Endodermal cell (in vitro differentiated cells): ENCODE measurements around the gene DNASE1L3. TPM values are rescaled to one million over a fixed set of nuclear protein-coding genes. Genes with fewer than 3 reads are reported as not detected.

ENCODE experiments used
- DNase-seq: peaks from one replicate; pipeline ENCODE4 v3.0.0-alpha.2; 2017
- H3K27ac ChIP-seq: 2 replicates; pipeline ENCODE4 v1.5.1; 2013; ENCODE audit warnings: mild to moderate bottlenecking, low read depth, low read length, moderate library complexity
- H3K27me3 ChIP-seq: 2 replicates; pipeline ENCODE4 v1.6.1; 2013; ENCODE audit warnings: mild to moderate bottlenecking, low read length, moderate library complexity; ENCODE audit not compliant: insufficient read depth, control insufficient read depth, poor library complexity, severe bottlenecking
- H3K36me3 ChIP-seq: 2 replicates; pipeline ENCODE4 v1.7.0; 2013; ENCODE audit warnings: mild to moderate bottlenecking, low read length, moderate library complexity; ENCODE audit not compliant: control insufficient read depth, insufficient read depth
- H3K4me1 ChIP-seq: one replicate; pipeline ENCODE4 v1.7.0; 2013; ENCODE audit warnings: low read length; ENCODE audit not compliant: control insufficient read depth, insufficient read depth
- H3K4me3 ChIP-seq: 2 replicates; pipeline ENCODE4 v1.5.1; 2013; ENCODE audit warnings: mild to moderate bottlenecking, low read length, moderate library complexity
- H3K9ac ChIP-seq: 2 replicates; pipeline ENCODE4 v1.6.1; 2013; ENCODE audit warnings: mild to moderate bottlenecking, low read length, moderate library complexity; ENCODE audit not compliant: poor library complexity, severe bottlenecking; ENCODE audit errors: extremely low read depth
- H3K9me3 ChIP-seq: 2 replicates; pipeline ENCODE4 v1.6.1; 2013; ENCODE audit warnings: mild to moderate bottlenecking, low read length, moderate library complexity; ENCODE audit not compliant: control insufficient read depth
- H3K27ac Mint-ChIP-seq: 2 replicates; pipeline ENCODE4 v1.8.0; 2020; ENCODE audit warnings: mixed read lengths
- H3K27me3 Mint-ChIP-seq: 2 replicates; pipeline ENCODE4 v1.8.0; 2021; ENCODE audit warnings: mild to moderate bottlenecking, mixed read lengths; ENCODE audit not compliant: insufficient read depth
- H3K36me3 Mint-ChIP-seq: 2 replicates; pipeline ENCODE4 v1.8.0; 2020; ENCODE audit warnings: low read depth, mixed read lengths
- H3K4me1 Mint-ChIP-seq: 2 replicates; pipeline ENCODE4 v1.8.0; 2020; ENCODE audit warnings: mixed read lengths
- H3K4me3 Mint-ChIP-seq: 2 replicates; pipeline ENCODE4 v1.8.0; 2020; ENCODE audit warnings: mild to moderate bottlenecking, moderate library complexity, mixed read lengths
- H3K9me3 Mint-ChIP-seq: 2 replicates; pipeline ENCODE4 v1.8.0; 2020; ENCODE audit warnings: mild to moderate bottlenecking, mixed read lengths
- WGBS, 2 experiments: methylation state at CpG; one replicate each; pipeline versions ENCODE4 v1.1.5 to v1.1.7; 2013; ENCODE audit warnings: missing lambda C conversion rate in 2 of 2, mixed read lengths in 1 of 2; ENCODE audit not compliant: insufficient coverage in 1 of 2, insufficient read length in 1 of 2; 5-methylcytosine and 5-hydroxymethylcytosine counted together
- total RNA-seq, 2 donors: library from RNA; stranded (reverse); fragmentation: NEBNext Ultra II Directional in 1 of 2; extraction: Animal tissue kit (Norgen Biotek cat#: 25700) in 1 of 2; gene quantifications; 2 replicates in 1 of 2; 3 replicates in 1 of 2; pipeline ENCODE4 v1.2.1, GENCODE V29; 2021
- TF ChIP-seq, protein P1 (sequence below): fragments of 200-600 bp; sonication (generic); conservative IDR thresholded peaks from 2 replicates; pipeline ENCODE4 v1.5.0; 2021; ENCODE audit warnings: antibody characterized with exemption, mild to moderate bottlenecking

The DNASE1L3 gene
- total RNA-seq, 2 donors from 2014 or later = not detected

DNA sequence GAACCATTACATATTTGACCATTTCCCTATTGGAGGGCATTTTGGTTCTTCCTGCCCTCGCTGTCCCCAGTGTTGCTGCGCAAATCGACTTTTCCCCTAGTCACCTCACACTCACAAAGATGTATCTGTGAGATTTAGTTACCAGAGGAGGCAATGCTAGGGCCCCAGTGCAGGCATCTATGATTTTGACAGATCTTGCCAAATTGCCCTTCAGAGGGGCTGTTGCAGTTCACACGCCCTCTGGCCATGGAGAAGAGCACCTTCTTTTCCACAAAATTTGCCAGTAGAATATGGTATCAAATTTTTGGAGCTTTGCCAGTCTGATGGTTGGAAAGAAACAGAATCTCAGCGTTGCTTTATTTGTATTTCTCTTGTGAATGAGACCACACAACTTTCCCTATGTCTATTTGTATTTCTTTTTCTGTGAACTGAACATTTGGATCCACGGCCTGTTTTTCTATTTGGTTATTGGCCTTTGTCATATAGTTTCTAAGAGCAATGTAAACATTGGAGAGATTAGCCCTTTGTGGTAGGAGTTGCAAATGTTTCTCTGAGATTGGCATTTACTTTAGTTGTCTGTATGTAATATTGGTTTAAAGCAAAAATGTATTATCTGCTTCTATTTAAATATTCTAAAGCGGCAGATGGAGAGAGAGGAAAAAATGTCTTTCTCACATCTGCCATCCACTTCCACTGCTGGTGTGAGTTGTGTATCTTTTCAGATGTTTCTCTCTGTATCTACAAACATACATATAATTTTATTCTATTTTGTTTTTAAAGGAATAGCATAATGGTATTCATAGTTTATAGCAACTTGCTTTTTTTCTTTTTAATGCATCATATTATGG lies 66.1 kb downstream of the DNASE1L3 start:
- Histone ChIP-seq H3K27ac (no peak overlapping the region), H3K9ac (no peak overlapping the region), H3K4me3 (no peak overlapping the region), H3K4me1 (no peaks in the 10 kb centered on the region), H3K36me3 (peaks cover 100% of the 10 kb centered on the region), H3K27me3 (no peaks in the 10 kb centered on the region), H3K9me3 (no peaks in the 10 kb centered on the region)
- H3K9me3 Mint-ChIP-seq = no peaks in the 10 kb centered on the region
- no peaks in the 10 kb centered on the region for H3K27me3 Mint-ChIP-seq
- peaks cover 78% of the 10 kb centered on the region for H3K36me3 Mint-ChIP-seq
- no peak for DNase-seq
- H3K4me1 Mint-ChIP-seq = no peaks in the 10 kb centered on the region
- WGBS, 2 experiments = 93 to 100% methylated on average over 3 to 7 of the region's 7 CpGs
- H3K4me3 Mint-ChIP-seq = no peak overlapping the region
- TF ChIP-seq, protein P1, sequence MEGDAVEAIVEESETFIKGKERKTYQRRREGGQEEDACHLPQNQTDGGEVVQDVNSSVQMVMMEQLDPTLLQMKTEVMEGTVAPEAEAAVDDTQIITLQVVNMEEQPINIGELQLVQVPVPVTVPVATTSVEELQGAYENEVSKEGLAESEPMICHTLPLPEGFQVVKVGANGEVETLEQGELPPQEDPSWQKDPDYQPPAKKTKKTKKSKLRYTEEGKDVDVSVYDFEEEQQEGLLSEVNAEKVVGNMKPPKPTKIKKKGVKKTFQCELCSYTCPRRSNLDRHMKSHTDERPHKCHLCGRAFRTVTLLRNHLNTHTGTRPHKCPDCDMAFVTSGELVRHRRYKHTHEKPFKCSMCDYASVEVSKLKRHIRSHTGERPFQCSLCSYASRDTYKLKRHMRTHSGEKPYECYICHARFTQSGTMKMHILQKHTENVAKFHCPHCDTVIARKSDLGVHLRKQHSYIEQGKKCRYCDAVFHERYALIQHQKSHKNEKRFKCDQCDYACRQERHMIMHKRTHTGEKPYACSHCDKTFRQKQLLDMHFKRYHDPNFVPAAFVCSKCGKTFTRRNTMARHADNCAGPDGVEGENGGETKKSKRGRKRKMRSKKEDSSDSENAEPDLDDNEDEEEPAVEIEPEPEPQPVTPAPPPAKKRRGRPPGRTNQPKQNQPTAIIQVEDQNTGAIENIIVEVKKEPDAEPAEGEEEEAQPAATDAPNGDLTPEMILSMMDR = no peak
- H3K27ac Mint-ChIP-seq = peak overlapping the region; percentile 10

DNA sequence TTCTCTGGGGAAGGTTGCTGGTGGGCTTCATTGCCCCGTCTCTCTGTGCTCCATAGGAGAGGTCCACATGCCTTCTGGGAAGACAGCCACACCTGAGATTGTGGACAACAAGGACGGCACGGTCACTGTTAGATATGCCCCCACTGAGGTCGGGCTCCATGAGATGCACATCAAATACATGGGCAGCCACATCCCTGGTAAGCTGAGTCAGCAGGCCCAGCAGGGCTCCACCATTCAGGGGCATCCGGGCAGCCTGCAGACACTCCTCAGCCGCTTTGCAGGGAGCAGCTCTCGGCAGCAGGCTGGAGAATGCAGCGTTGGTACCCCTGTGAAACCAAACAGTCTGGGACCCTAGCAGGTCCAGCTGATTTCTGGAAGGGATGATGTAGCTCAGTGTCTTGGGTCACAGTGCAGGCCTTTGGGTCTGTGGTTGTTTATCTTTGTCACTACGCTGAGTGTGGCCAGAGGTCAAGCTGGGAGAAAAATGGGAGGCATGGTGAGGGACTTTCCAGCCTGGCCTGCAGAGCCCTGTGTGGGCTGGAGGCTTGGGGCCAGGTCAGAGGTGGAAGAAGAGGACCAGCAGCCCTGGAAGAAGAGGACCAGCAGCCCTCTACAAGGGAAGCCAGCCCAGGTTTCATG lies 67.2 kb downstream of the DNASE1L3 start:
- H3K4me1 ChIP-seq = no peaks in the 10 kb centered on the region
- Mint-ChIP-seq H3K36me3 (peaks cover 76% of the 10 kb centered on the region), H3K4me3 (no peak overlapping the region), H3K4me1 (no peaks in the 10 kb centered on the region), H3K27ac (no peak overlapping the region), H3K9me3 (no peaks in the 10 kb centered on the region), H3K27me3 (no peaks in the 10 kb centered on the region)
- TF ChIP-seq, protein P1 = no peak
- no peaks in the 10 kb centered on the region for H3K27me3 ChIP-seq
- 92 to 96% methylated on average over 5 to 9 of the region's 9 CpGs for WGBS, 2 experiments
- no peak for DNase-seq
- H3K36me3 ChIP-seq = peaks cover 100% of the 10 kb centered on the region
- H3K9me3 ChIP-seq = no peaks in the 10 kb centered on the region
- no peak overlapping the region for H3K4me3 ChIP-seq
- H3K9ac ChIP-seq = no peak overlapping the region
- H3K27ac ChIP-seq = no peak overlapping the region

Other genes starting within 250 kb of the DNASE1L3 start
- gene FLNB, start 202.6 kb downstream of the DNASE1L3 start, total RNA-seq = 100 to 1,000 TPM; 212 to 221 TPM
- gene ABHD6, start 26.8 kb upstream of the DNASE1L3 start, total RNA-seq = 1 to 10 TPM; 7.5 to 8.6 TPM
- 10 to 100 TPM; 22.0 to 23.6 TPM for gene RPP14, start 95.3 kb upstream of the DNASE1L3 start, total RNA-seq
- gene HTD2, start 95.5 kb upstream of the DNASE1L3 start, total RNA-seq = 10 to 100 TPM; 10.5 to 13.7 TPM
- 10 to 100 TPM; 16.0 to 22.0 TPM for gene PXK, start 121.9 kb upstream of the DNASE1L3 start, total RNA-seq
- gene PDHB, start 222.9 kb upstream of the DNASE1L3 start, total RNA-seq = 100 to 1,000 TPM; 127 to 159 TPM